ENCODE data around the gene PGRMC2. TPM values are rescaled to one million over a fixed set of nuclear protein-coding genes. Genes with fewer than 3 reads are reported as not detected.

PGRMC2 gene
- total RNA-seq, 1 experiment from 2014 or later = 11.4 TPM

GRCh38 chr4:128305942-128306341 lies 18.3 kb upstream of the PGRMC2 start:
- BruUV-seq (replicated peaks) = no TSS peak
- ATAC-seq = no peak
- no peaks in the 10 kb centered on the region for H3K36me3 ChIP-seq (ENCODE audit: low read depth, low read length)
- H3K9ac ChIP-seq (ENCODE audit: low read length) = no peak overlapping the region
- H2AFZ ChIP-seq (ENCODE audit: low read length) = no peak overlapping the region
- no peaks in the 10 kb centered on the region for H3K27me3 ChIP-seq (ENCODE audit: low read length)
- TF ChIP-seq EZH2 (IDR thresholded peaks at IDR 0.05; ENCODE audit: low read length, unreplicated experiment) (no peak), EZH2phosphoT487 (IDR thresholded peaks at IDR 0.05; ENCODE audit: borderline replicate concordance, low read length) (no peak), CTCF (conservative IDR thresholded peaks at IDR 0.05; ENCODE audit: low read depth, low read length) (no peak)
- H3K4me1 ChIP-seq (ENCODE audit: insufficient read depth, low read length) = no peaks in the 10 kb centered on the region
- CTCF ChIA-PET = no interaction called here
- no peak for DNase-seq
- H3K79me2 ChIP-seq (ENCODE audit: low read length) = no peaks in the 10 kb centered on the region
- no peaks in the 10 kb centered on the region for H3K9me2 ChIP-seq (replicated peaks; ENCODE audit: low read length)
- intact Hi-C loops (cut with micrococcal nuclease) = no loop called here
- H3K9me3 ChIP-seq (ENCODE audit: low read length) = no peaks in the 10 kb centered on the region
- no peak overlapping the region for H3K27ac ChIP-seq (ENCODE audit: low read length)
- no peak overlapping the region for H3K4me3 ChIP-seq (ENCODE audit: low read length)
- no peaks in the 10 kb centered on the region for H3F3A ChIP-seq (ENCODE audit: low read length, unreplicated experiment)
- H3K4me2 ChIP-seq (ENCODE audit: low read length) = no peak overlapping the region
- POLR2A ChIA-PET (ENCODE audit: unreplicated experiment) = no interaction called here
- no peaks in the 10 kb centered on the region for H4K20me1 ChIP-seq (ENCODE audit: low read length)

GRCh38 chr4:128303986-128304385 lies 16.4 kb upstream of the PGRMC2 start:
- Histone ChIP-seq H3K4me3 (ENCODE audit: low read length) (no peak overlapping the region), H3K4me2 (ENCODE audit: low read length) (no peak overlapping the region), H3K27ac (ENCODE audit: low read length) (no peak overlapping the region), H3K36me3 (ENCODE audit: low read depth, low read length) (no peaks in the 10 kb centered on the region), H3K27me3 (ENCODE audit: low read length) (no peaks in the 10 kb centered on the region), H3K4me1 (ENCODE audit: insufficient read depth, low read length) (no peaks in the 10 kb centered on the region), H3K9ac (ENCODE audit: low read length) (no peak overlapping the region), H4K20me1 (ENCODE audit: low read length) (no peaks in the 10 kb centered on the region), H2AFZ (ENCODE audit: low read length) (no peak overlapping the region), H3K79me2 (ENCODE audit: low read length) (no peaks in the 10 kb centered on the region), H3F3A (ENCODE audit: low read length, unreplicated experiment) (no peaks in the 10 kb centered on the region), H3K9me2 (replicated peaks; ENCODE audit: low read length) (no peaks in the 10 kb centered on the region), H3K9me3 (ENCODE audit: low read length) (no peaks in the 10 kb centered on the region)
- BruUV-seq (replicated peaks) = no TSS peak
- TF ChIP-seq EZH2phosphoT487 (IDR thresholded peaks at IDR 0.05; ENCODE audit: borderline replicate concordance, low read length) (no peak), CTCF (conservative IDR thresholded peaks at IDR 0.05; ENCODE audit: low read depth, low read length) (no peak), EZH2 (IDR thresholded peaks at IDR 0.05; ENCODE audit: low read length, unreplicated experiment) (no peak)
- ChIA-PET CTCF (no interaction called here), POLR2A (ENCODE audit: unreplicated experiment) (no interaction called here)
- DNase-seq (no peak), ATAC-seq (no peak)
- intact Hi-C loops (cut with micrococcal nuclease) = no loop called here

- Histone ChIP-seq H2AFZ (ENCODE audit: low read length) (no peak overlapping the region), H3K9me3 (ENCODE audit: low read length) (no peaks in the 10 kb centered on the region), H3K9me2 (replicated peaks; ENCODE audit: low read length) (no peaks in the 10 kb centered on the region), H3K27me3 (ENCODE audit: low read length) (no peaks in the 10 kb centered on the region), H3K4me1 (ENCODE audit: insufficient read depth, low read length) (no peaks in the 10 kb centered on the region), H4K20me1 (ENCODE audit: low read length) (no peaks in the 10 kb centered on the region), H3K79me2 (ENCODE audit: low read length) (no peaks in the 10 kb centered on the region), H3F3A (ENCODE audit: low read length, unreplicated experiment) (no peaks in the 10 kb centered on the region), H3K4me3 (ENCODE audit: low read length) (no peak overlapping the region), H3K36me3 (ENCODE audit: low read depth, low read length) (no peaks in the 10 kb centered on the region), H3K27ac (ENCODE audit: low read length) (no peak overlapping the region), H3K4me2 (ENCODE audit: low read length) (no peak overlapping the region), H3K9ac (ENCODE audit: low read length) (no peak overlapping the region)
- intact Hi-C loops (cut with micrococcal nuclease) = no loop called here
- no peak for TF ChIP-seq CTCF (conservative IDR thresholded peaks at IDR 0.05; ENCODE audit: low read depth, low read length)
- TF ChIP-seq EZH2phosphoT487 (IDR thresholded peaks at IDR 0.05; ENCODE audit: borderline replicate concordance, low read length) = no peak
- TF ChIP-seq EZH2 (IDR thresholded peaks at IDR 0.05; ENCODE audit: low read length, unreplicated experiment) = no peak
- no peak for ATAC-seq
- DNase-seq = no peak
- POLR2A ChIA-PET (ENCODE audit: unreplicated experiment) = no interaction called here
- no TSS peak for BruUV-seq (replicated peaks)
- CTCF ChIA-PET = no interaction called here
Observed at GRCh38 chr4:128303405-128303785, 15.8 kb upstream of the PGRMC2 start.

All from PC-3 (cell line).